K562 (cell line): ENCODE measurements around the gene EFS. TPM values are rescaled to one million over a fixed set of nuclear protein-coding genes. Genes with fewer than 3 reads are reported as not detected.

ENCODE experiments used
- ATAC-seq: fragments of 200-7000 bp; cut with Tn5 transposase; 3 replicates; pipeline ENCODE4 v1.9.1; 2020; ENCODE audit warnings: moderate library complexity
- BruUV-seq: library from RNA; stranded (reverse); fragments of 400-500 nt; replicated peaks from 2 replicates; lab custom pipeline; 2021; lab: Mats Ljungman, UMichigan
- CTCF ChIA-PET: fragments of 300-600 bp; formaldehyde crosslinking; extraction: SDS; loops from one replicate; lab custom pipeline; 2021; ENCODE audit warnings: low intra/inter-chr PET ratio; lab: Yijun Ruan, JAX
- POLR2A ChIA-PET: fragments of 300-600, 350-650 bp; sonication (Branson Sonifier 250); formaldehyde crosslinking; extraction: SDS; loops from one replicate; lab custom pipeline; 2021; ENCODE audit warnings: antibody characterized with exemption, inconsistent platforms; lab: Yijun Ruan, JAX
- DNase-seq, 4 experiments: peaks; one replicate each; pipeline versions ENCODE4 v3.0.0 to v3.0.0-alpha.2; 2011 to 2018; ENCODE audit warnings: low spot score in 3 of 4, mixed read lengths in 3 of 4; ENCODE audit errors: extremely low read depth in 1 of 4
- FAIRE-seq: peaks from 2 replicates; lab custom pipeline; 2011; peaks lifted over from hg19 to GRCh38; lab: Jason Lieb, UNC
- H2AFZ ChIP-seq: 2 replicates; pipeline ENCODE4 v1.6.0; 2011; ENCODE audit warnings: low read depth, low read length, control low read depth, inconsistent platforms
- H3K27ac ChIP-seq: fragments of 200-600 bp; 3 replicates; pipeline ENCODE4 v1.8.0; 2011; ENCODE audit warnings: low read depth, mild to moderate bottlenecking, control low read depth, inconsistent platforms, low read length, moderate library complexity, mixed read lengths; ENCODE audit errors: extremely low read depth
- H3K27me3 ChIP-seq, 2 experiments: fragments of 300-600 bp in 1 of 2; 2 replicates in 1 of 2; 3 replicates in 1 of 2; pipeline versions ENCODE4 v1.6.0 to v1.8.0; 2011; ENCODE audit warnings: inconsistent platforms in 2 of 2, low read length in 2 of 2, mild to moderate bottlenecking in 1 of 2, mixed read lengths in 1 of 2, moderate library complexity in 1 of 2; ENCODE audit not compliant: control insufficient read depth in 2 of 2, insufficient read depth in 2 of 2
- H3K36me3 ChIP-seq: fragments of 300-600 bp; 3 replicates; pipeline ENCODE4 v1.8.0; 2011; ENCODE audit warnings: mild to moderate bottlenecking, low read length, inconsistent platforms; ENCODE audit not compliant: control insufficient read depth, insufficient read depth
- H3K4me1 ChIP-seq, 2 experiments: fragments of 200-600 bp in 1 of 2; replicated peaks in 1 of 2; 2 replicates in 1 of 2; 3 replicates in 1 of 2; pipeline versions ENCODE4 v1.5.1 to v1.8.0; 2011; ENCODE audit warnings: inconsistent platforms in 2 of 2, low read length in 2 of 2, mild to moderate bottlenecking in 1 of 2, mixed read lengths in 1 of 2, moderate library complexity in 1 of 2; ENCODE audit not compliant: control insufficient read depth in 2 of 2, insufficient read depth in 2 of 2
- H3K4me2 ChIP-seq: 2 replicates; pipeline ENCODE4 v1.6.1; 2011; ENCODE audit warnings: low read length, control low read depth, inconsistent platforms, mixed read lengths; ENCODE audit not compliant: insufficient read depth
- H3K4me3 ChIP-seq: fragments of 200-600 bp; sonication (generic), shearing (Covaris generic); 2 replicates; pipeline ENCODE4 v1.5.1; 2016; ENCODE audit warnings: control low read depth, inconsistent platforms
- H3K79me2 ChIP-seq: fragments of 200-600 bp; 3 replicates; pipeline ENCODE4 v1.8.0; 2011; ENCODE audit warnings: low read length, inconsistent platforms; ENCODE audit not compliant: control insufficient read depth, insufficient read depth
- H3K9ac ChIP-seq, 2 experiments: 2 replicates each; pipeline versions ENCODE4 v1.6.0 to v1.6.1; 2011; ENCODE audit warnings: low read depth in 2 of 2, low read length in 2 of 2, control low read depth in 1 of 2, inconsistent platforms in 1 of 2, mild to moderate bottlenecking in 1 of 2, mixed read lengths in 1 of 2; ENCODE audit not compliant: insufficient read depth in 1 of 2
- H3K9me1 ChIP-seq: one replicate; pipeline ENCODE4 v1.6.0; 2011; ENCODE audit warnings: inconsistent platforms, mild to moderate bottlenecking, low read length, moderate library complexity; ENCODE audit not compliant: control insufficient read depth, insufficient read depth
- H3K9me3 ChIP-seq: replicated peaks from 2 replicates; pipeline ENCODE4 v1.5.1; 2011; ENCODE audit warnings: low read depth, low read length, inconsistent platforms; ENCODE audit not compliant: control insufficient read depth, insufficient read depth
- H4K20me1 ChIP-seq: replicated peaks from 2 replicates; pipeline ENCODE4 v1.6.1; 2011; ENCODE audit warnings: low read length, inconsistent platforms, mixed read lengths; ENCODE audit not compliant: control insufficient read depth, insufficient read depth
- CREB3L1 ChIP-seq: fragments of 450-650 bp; IDR thresholded peaks from 2 replicates; pipeline ENCODE4 v1.6.1; 2014; ENCODE audit warnings: low read depth, mild to moderate bottlenecking, moderate library complexity, borderline replicate concordance
- CTCF ChIP-seq, 3 experiments: IDR thresholded peaks in 2 of 3; conservative IDR thresholded peaks in 1 of 3; 2 replicates each; pipeline ENCODE4 v1.5.1; 2011 to 2012; ENCODE audit warnings: low read length in 3 of 3, mild to moderate bottlenecking in 3 of 3, control low read depth in 2 of 3, improper control_type of control experiment in 1 of 3, inconsistent platforms in 1 of 3, low read depth in 1 of 3, mixed read lengths in 1 of 3, moderate library complexity in 1 of 3; ENCODE audit not compliant: insufficient read depth in 2 of 3
- GABPB2 ChIP-seq: fragments of 250-450 bp; sonication (Bioruptor Pico); conservative IDR thresholded peaks from 2 replicates; pipeline ENCODE4 v1.5.1; 2021; ENCODE audit warnings: mild to moderate bottlenecking
- SMAD4 ChIP-seq: fragments of 250-450 bp; sonication (Bioruptor Pico); conservative IDR thresholded peaks from 2 replicates; pipeline ENCODE4 v1.8.0; 2021; ENCODE audit warnings: inconsistent platforms, mild to moderate bottlenecking, moderate library complexity
- TFAP4 ChIP-seq: sonication (generic); formaldehyde crosslinking; IDR thresholded peaks from 2 replicates; pipeline ENCODE4 v1.8.0; 2022; ENCODE audit warnings: missing genetic modification reagents, mild to moderate bottlenecking, moderate library complexity, borderline replicate concordance
- ZNF395 ChIP-seq: fragments of 200-800 bp; sonication (Bioruptor generic); IDR thresholded peaks from 2 replicates; pipeline ENCODE4 v1.6.1; 2017; ENCODE audit warnings: missing genetic modification characterization, missing compliant biosample characterization
- ZNF407 ChIP-seq: fragments of 450-650 bp; IDR thresholded peaks from 2 replicates; pipeline ENCODE4 v1.6.1; 2016; ENCODE audit warnings: low read depth
- WGBS: fragments of 100-300 bp; shearing (Covaris generic); methylation state at CpG from one replicate; pipeline ENCODE4 v1.1.6; 2016; ENCODE audit warnings: low coverage, mixed read lengths; ENCODE audit not compliant: insufficient coverage; ENCODE audit errors: missing lambda C conversion rate; 5-methylcytosine and 5-hydroxymethylcytosine counted together
- in situ Hi-C: fragments of 300-500 bp; cut with MboI; formaldehyde crosslinking; loops from 4 replicates; pipeline ENCODE4 v1.15.0; 2018; ENCODE audit warnings: inconsistent platforms, mixed read lengths
- intact Hi-C: fragments of 100-400 bp; cut with micrococcal nuclease; formaldehyde crosslinking; loops from 2 replicates; pipeline ENCODE4 v1.14.2; 2022
- polyA plus RNA-seq, 8 experiments: library from polyadenylated mRNA; depleted of rRNA in 4 of 8; stranded (reverse) in 5 of 8; unstranded in 3 of 8; fragments of >200 nt; fragmentation: Nextera tagmentation in 2 of 8; fragmentation: Illumina TruSeq in 1 of 8; extraction: Ambion mirVana in 2 of 8; extraction: Trizol in 1 of 8; gene quantifications; 2 replicates each; pipeline versions ENCODE4 v1.2.1 to v1.2.3, GENCODE V29; 2011 to 2014; ENCODE audit warnings: inconsistent platforms in 1 of 8, missing spikeins in 1 of 8
- total RNA-seq, 7 experiments: library from RNA; depleted of rRNA in 6 of 7; stranded (reverse); fragments of >200 nt in 6 of 7; fragmentation: Illumina TruSeq in 2 of 7; extraction: Trizol in 2 of 7; gene quantifications; 2 replicates each; pipeline versions ENCODE4 v1.2.1 to v1.2.3, GENCODE V29; 2011 to 2021; ENCODE audit warnings: low replicate concordance in 1 of 7

EFS gene
- total and polyA plus RNA-seq, 9 of the 15 experiments (the other 6 are each of a cell fraction or from before 2014, with no cell fraction given) = 0.01 to 0.03 TPM; not detected in 7

GRCh38 chr14:23361763-23362162 lies 3.2 kb downstream of the EFS start:
- H3K27me3 ChIP-seq = peaks cover 10 to 56% of the 10 kb centered on the region in 2 experiments; a peak in 4 of 5 replicates
- CTCF ChIA-PET = interaction anchor here (1.0 to 1.2 kb wide), 3 partner anchors 96 to 241 kb away, joined by 3 to 4 read pairs (median 3); no protein-coding TSS in a partner anchor
- TF ChIP-seq GABPB2 (CRISPR knock-in tag) (no peak), ZNF407 (no peak), SMAD4 (CRISPR knock-in tag) (no peak), CREB3L1 (no peak), CTCF (IDR thresholded peaks at IDR 0.05 in 2 of 3, conservative IDR thresholded peaks at IDR 0.05 in 1 of 3; ENCODE audit: insufficient read depth in 2 of 3, low read depth in 1 of 3, low read length in 3 of 3) (no peak), TFAP4 (CRISPR knock-in tag) (no peak), ZNF395 (no peak)

More at GRCh38 chr14:23361763-23362162, 3.2 kb downstream of the EFS start:
- 29% methylated on average over 6 of the region's 6 CpGs for WGBS
- in situ Hi-C loops = no loop called here
- no peak overlapping the region for H3K4me3 ChIP-seq
- no peaks in the 10 kb centered on the region for H3K79me2 ChIP-seq
- no peaks in the 10 kb centered on the region for H3K36me3 ChIP-seq
- H3K4me1 ChIP-seq = peaks cover 0 to 21% of the 10 kb centered on the region in 2 experiments; a peak in 3 of 5 replicates
- no peaks in the 10 kb centered on the region for H3K9me3 ChIP-seq
- intact Hi-C loops = loop anchor here (2.0 kb wide), 1 partner anchor 33 kb away; no protein-coding TSS in a partner anchor
- FAIRE-seq (no peak), DNase-seq (no peak), ATAC-seq (no peak)
- no peaks in the 10 kb centered on the region for H4K20me1 ChIP-seq
- no peaks in the 10 kb centered on the region for H3K9me1 ChIP-seq
- H2AFZ ChIP-seq = no peak overlapping the region
- BruUV-seq = no TSS peak
- H3K27ac ChIP-seq = no peak overlapping the region
- POLR2A ChIA-PET = no interaction called here
- no peak overlapping the region for H3K4me2 ChIP-seq
- no peak overlapping the region for H3K9ac ChIP-seq
